Activated CD4-positive, alpha-beta T cell treated with anti-CD3 and anti-CD28 coated beads, Interleukin-2, amount 50 U/mL, for 1 hour (primary cell): Measurements from ENCODE around the gene FOXE1.

Source experiments
- DNase-seq: peaks from one replicate; pipeline ENCODE4 v3.0.0-alpha.2; 2020

The FOXE1 gene

GRCh38 chr9:97848480-97849237 is 4.4 kb upstream of the FOXE1 start:
- DNase-seq, result peak; percentile 19

DNA sequence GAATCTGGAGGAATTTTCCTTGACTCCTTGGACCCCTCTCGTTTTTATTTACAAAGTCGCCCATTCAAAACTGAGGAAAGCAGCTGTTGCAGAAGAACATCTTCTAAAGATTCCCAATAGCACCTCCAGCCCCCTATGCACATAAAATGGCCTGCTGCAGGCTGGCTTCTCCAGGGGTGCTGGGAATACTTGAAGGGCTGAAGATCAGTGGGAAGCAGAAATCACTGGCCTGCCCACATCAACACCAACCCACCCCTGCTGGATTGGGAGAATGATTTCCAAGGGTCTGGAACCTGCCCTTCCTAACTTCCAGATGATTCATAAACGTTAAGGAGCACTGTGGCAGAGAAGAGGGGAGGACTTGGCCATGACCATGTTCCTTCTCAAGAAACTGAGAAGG is 3.0 kb upstream of the FOXE1 start:
- DNase-seq, result no peak

- DNase-seq, result no peak
Measured at GRCh38 chr9:97850746-97851445, 2.1 kb upstream of the FOXE1 start.

GRCh38 chr9:97851446-97851883 is 1.6 kb upstream of the FOXE1 start:
- no peak for DNase-seq

DNA sequence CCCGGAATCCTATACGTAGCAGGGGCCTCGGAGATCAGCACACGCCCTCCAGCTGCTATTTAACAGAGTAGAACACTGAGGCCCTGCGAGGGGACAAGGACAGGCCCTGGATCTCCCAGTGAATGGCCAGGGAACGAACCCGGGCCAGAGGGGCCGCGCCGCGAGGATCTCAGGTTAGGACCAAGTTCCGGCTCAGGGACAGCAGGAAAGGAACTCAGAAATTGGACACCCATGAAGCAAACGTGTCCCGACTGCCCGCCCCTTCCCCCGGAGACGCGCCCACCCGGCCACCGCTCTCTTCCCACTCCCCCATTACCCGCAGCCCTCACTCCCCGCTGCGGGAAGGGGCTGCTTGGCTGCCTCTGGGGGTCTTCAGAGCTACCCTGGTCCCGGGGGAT is 1.0 kb upstream of the FOXE1 start:
- no peak for DNase-seq

- no peak for DNase-seq
Measured at GRCh38 chr9:97852399-97853055, 499 bp upstream of the FOXE1 start.

- DNase-seq, result peak; percentile 56
Measured at GRCh38 chr9:97853844-97854695, 1.0 kb downstream of the FOXE1 start.

DNA sequence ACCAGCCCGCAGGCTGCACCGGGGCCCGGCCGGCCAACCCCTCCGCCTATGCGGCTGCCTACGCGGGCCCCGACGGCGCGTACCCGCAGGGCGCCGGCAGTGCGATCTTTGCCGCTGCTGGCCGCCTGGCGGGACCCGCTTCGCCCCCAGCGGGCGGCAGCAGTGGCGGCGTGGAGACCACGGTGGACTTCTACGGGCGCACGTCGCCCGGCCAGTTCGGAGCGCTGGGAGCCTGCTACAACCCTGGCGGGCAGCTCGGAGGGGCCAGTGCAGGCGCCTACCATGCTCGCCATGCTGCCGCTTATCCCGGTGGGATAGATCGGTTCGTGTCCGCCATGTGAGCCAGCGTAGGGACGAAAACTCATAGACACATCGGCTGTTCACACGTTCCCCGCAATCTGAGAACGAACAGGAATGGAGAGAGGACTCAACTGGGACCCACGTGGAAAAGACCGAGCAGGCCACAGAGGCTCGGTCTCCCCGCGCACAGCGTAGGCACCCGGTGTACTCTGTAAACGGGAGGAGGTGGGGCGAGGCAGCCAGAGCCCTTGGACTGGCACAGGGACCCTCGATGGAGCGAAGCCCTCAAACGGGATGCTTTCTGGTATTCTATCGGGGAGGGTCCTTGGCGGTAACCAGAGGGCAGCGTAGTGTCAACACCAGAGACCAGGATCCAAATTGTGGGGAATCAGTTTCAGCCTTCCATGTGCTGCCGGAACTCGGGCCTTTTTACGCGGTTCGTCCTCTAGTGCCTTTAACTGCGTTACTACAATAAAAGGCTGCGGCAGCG is 1.9 kb downstream of the FOXE1 start:
- DNase-seq, result no peak

DNA sequence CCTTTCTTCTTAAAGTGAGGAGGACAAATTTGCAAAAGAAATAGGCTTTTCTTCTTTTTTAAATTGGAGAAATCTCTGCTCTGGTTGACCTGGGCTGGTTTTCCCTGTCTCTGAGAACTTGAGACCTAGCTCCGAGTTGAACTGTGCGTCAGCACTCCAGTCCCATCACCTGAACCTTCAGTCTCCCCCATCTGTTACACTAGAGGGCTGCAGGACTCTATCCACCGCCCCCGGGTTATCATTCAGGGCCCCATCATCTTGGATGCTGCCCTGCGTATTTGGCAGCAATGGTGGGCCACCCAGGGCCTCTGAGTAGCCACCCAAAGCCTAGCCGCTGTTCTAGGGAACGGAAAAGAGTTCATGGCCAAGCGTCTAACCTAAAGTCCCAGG is 2.5 kb downstream of the FOXE1 start:
- DNase-seq, result no peak

GRCh38 chr9:97855899-97856298 is 2.9 kb downstream of the FOXE1 start:
- DNase-seq, result no peak

GRCh38 chr9:97856857-97857605 is 4.0 kb downstream of the FOXE1 start:
- no peak for DNase-seq

- DNase-seq, result no peak
Measured at GRCh38 chr9:97857606-97858392, 4.8 kb downstream of the FOXE1 start.

- DNase-seq, result no peak
Measured at GRCh38 chr9:97858393-97858713, 5.3 kb downstream of the FOXE1 start.

DNA sequence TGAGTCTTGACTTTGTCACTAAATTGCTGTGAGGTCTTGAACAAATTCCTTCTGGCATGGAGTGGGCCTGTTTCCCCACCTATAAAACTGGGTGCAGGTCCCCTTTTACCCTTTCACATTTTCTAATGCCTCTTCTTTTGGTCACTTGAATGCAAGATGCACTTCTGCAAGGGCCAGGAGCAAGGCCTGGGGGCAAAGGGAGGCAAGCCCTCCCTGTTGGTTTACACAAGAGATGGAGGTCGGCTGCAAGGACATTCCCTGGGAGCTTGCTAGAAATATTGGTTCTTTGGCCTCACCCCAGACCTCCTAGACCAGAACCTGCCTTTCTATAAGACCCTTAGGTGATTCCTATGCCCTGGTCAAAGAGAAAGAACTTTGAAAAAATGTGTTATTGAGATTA is 5.8 kb downstream of the FOXE1 start:
- no peak for DNase-seq

DNA sequence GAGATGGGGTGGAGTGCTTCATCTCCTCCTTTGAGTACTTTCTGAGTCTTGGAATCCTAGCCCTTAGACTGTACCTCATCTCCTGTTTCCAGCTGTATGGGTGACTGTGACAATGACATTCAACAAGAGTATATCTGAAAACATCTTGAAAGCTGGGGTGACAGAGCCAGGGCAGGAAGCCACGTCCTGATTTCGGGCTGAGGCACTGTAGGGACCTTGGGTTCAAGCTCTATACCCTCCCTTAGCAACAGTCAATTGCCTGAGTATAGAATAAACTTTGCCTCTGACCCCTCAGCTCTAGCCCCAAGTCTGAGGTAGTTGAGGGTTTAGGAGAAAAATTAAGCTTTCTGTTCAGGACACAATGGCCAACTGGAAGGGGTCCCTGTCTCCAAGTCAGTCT is 6.3 kb downstream of the FOXE1 start:
- DNase-seq, result no peak

DNA sequence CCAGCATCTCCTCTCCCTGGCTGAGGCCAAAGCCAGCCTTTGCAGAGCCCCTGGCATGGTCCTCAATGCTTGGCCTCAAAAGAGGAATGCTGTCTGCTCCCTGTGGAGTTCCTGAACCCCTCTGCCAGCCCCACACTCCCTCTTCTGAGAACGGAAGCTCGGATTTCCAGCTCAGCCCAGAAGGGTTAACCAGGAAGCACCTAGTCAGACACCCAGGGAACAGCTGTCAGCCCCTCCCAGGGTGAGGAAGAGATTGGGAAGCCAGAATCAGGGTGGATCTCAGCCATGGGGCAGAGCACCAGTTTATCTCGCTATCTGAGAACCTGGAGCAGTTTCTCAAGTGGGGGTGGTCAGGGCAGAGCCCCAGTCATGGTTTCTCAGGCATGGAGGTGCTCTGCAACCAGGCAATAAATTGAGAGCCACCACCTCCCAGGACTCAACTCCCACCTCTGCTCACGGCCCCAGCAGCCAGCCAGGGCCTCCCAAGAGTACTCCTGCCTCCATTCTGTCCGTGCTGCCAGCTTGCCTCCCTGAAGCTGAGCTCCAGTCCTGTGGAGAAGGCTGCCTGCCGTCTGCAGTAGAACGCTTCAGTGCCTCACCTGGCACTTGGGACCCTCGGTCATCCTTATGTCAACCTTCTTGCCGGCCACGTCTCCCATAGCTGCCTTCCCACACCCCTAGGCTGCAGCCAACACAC is 7.6 kb downstream of the FOXE1 start:
- no peak for DNase-seq

DNA sequence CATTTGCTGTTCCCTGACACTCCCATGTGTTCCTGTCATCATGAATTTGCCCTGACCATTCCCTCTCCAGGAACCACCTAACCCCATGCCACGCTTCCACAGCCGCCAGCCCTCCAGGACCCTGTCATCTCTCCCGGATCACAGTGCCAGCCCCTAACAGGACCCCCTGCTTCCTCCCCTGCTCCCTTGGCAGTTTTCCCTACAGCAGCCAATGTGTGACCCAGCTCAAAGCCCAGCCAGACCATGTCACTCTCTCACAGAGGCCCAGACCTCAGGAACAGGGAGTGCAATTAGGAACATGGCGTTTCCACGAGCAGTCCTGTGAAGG is 8.1 kb downstream of the FOXE1 start:
- DNase-seq, result no peak

GRCh38 chr9:97863314-97863713 is 10.3 kb downstream of the FOXE1 start:
- DNase-seq, result no peak

GRCh38 chr9:97864396-97864795 is 11.4 kb downstream of the FOXE1 start:
- no peak for DNase-seq

GRCh38 chr9:97866300-97866699 is 13.3 kb downstream of the FOXE1 start:
- DNase-seq, result no peak
